Measurements from ENCODE around the gene NUTM2F.
A peak's percentile ranks its signal among the peaks of the same experiment; 100 is the strongest.
"Not testable (repeated sequence)": the region's sequence is repeated elsewhere in the genome, so short reads cannot be mapped to it uniquely, and the experiment has no call there.

Gene NUTM2F

DNA sequence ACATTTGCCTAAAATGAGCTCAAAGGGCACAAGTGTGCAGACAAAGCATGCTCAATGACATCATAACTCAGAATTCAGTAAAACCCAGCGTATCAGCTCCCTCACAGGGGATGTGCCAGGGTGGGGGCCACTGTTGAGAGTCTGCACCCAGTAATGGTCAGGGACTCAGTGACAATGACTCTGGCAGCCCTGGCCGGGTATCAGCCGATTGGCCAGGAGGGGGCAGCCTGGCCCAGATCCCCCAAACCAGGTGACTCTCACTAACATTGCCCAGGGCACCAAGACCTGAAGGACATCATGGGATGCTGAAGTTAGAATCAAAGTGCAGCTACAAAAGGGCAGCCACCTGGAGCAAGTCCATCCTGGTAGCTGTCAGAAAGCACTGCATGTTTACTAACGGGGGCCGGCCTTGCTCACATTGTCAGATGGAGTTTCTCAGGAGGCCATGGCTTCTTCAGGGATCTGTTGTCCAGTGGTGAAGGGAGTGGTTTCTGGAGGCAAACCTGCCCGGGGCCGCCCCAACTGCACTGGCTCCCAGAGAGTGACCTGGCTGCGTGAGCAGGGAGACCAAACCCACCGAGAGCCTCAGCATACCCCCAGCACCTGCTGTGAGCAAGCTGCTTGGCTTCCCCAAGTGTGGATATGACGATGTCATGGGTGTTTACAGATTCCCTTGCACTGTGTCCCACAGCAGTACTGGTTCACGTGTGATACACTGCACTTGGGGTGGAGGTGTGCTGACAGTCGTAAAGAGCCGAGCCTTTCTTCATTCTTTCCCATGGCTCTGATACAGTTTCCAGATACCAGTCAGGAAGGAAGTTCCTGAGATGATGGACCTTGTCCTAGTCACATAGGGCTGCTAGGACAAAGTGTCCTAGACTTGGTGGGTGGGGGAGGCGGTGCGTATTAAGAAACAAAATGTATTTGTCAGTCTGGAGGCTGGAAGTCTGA is 13.1 kb downstream of the NUTM2F start:
- DNase-seq: not testable (repeated sequence)

GRCh38 chr9:94303321-94303720 is 25.1 kb downstream of the NUTM2F start:
- DNase-seq: no peak

GRCh38 chr9:94302426-94302825 is 26.0 kb downstream of the NUTM2F start:
- no peak for DNase-seq

- DNase-seq: no peak
These were observed 26.9 kb downstream of the NUTM2F start for GRCh38 chr9:94301583-94301982.

- no peak for DNase-seq
These were observed 27.8 kb downstream of the NUTM2F start for GRCh38 chr9:94300470-94301301.

- no peak for DNase-seq
These were observed 29.4 kb downstream of the NUTM2F start for GRCh38 chr9:94298949-94299599.

DNA sequence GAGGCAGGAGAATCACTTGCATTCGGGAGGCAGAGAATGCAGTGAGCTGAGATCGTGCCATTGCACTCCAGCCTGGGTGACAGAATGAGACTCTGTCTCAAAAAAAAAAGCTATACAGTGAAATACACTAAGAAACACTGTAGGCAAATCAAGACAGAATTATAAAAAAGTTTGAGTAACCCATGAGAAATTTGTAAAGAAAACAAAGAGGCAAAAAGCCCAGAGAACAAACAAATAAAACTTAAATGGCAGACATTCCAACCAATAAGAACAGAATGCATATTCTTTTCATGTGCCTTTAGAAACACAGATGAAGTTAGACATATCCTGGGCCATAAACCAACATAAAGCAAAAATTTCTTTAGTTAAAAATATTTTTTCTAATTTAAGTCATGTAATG is 38.8 kb downstream of the NUTM2F start:
- DNase-seq: no peak

DNA sequence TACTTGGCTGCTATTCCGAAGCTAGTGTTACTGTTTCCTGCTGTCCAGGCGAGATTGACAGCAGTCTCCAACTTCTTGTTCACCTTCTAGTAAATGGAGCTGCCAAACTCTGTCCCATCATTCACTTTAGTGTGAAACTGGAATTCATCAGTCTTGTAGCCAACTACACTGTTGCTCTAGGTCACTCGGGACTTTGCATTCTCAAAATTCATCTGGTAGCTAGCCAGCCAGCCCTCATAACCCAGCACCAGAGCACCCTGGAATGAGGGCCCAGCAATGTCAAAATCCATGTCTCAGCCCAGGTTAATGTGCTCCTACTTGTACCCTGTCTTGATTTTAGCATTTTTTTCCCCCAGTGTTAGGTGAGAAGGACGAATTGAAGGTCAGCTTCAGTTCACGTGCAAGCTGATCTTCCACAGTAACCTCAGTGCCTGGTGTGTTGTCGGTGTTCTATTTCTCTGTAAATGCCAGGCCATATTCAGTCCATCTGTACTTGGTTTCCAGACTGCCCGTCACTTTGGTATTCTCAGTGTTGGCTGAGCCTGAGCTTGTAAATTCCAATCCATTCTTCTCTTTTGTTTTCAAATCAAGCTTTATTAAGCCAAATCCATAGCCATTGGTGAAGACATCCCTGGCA is 40.4 kb downstream of the NUTM2F start:
- no peak for DNase-seq

DNA sequence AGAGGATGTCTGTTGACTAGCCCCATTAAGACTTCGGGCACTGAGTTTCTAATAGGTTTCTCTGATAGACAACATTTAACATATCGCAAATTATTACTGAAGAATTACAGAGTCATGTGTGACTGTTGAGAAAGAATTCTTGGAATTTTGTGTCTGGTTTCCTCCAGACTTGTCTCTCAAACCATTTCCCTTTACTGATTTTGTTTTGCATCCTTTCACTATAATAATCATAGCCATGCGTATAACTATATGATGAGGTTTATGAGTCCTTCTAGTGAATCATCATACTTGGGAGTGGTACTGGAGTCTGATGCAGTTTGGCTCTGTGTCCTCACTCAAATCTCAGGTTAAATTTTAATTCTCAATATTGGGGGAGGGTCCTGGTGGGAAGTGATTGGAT is 42.3 kb downstream of the NUTM2F start:
- DNase-seq: no peak

DNA sequence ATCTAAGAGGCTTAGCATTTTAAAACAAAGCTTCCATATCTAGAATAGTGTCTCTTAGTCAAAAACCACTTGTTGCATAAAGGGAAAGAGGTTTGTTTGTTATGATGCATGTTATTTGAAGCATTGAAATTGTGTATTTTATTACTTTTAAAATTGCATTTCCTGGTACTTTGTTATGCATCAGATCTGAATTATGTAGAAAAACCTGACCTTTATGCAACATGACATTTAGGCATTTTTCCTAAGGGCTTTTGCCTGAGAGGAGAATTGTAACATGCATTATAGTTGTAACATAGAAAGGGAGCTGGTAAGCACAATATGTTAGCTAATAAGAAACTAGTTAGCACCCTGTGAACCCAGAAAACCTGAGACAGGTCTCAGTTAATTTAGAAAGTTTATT is 47.3 kb downstream of the NUTM2F start:
- DNase-seq: no peak

GRCh38 chr9:94280409-94280989 is 47.9 kb downstream of the NUTM2F start:
- no peak for DNase-seq

DNA sequence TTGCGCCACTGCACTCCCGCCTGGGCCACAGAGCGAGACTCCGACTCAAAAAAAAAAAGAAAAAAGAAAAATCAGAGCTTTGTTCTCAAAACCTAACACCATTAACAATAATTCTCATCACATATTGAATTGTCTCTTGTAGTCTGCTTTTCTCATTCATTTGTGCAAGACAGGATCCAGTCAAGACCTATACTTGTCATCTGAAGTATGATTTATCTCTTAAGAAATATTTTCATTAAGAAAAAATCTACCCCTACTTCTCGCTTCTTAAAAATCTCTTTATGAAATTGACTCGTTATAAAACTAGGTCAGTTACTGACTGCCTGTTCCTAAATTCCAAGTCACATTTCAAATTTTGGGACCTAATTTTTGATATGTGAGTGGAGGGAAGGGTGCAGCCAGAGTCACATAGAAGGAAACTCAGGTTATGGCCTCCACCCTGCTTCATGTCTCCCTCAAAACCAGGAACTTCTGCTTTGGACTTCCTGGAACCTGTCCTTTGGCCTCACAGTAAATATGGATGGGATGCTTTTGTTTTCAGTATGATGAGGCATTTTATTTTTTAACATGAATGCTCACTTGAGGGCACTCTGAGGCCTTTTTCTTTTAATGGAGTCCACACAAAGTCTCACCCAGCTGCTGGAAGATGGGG is 50.4 kb downstream of the NUTM2F start:
- DNase-seq: no peak

GRCh38 chr9:94277029-94277428 is 51.4 kb downstream of the NUTM2F start:
- not testable (repeated sequence) for DNase-seq

DNA sequence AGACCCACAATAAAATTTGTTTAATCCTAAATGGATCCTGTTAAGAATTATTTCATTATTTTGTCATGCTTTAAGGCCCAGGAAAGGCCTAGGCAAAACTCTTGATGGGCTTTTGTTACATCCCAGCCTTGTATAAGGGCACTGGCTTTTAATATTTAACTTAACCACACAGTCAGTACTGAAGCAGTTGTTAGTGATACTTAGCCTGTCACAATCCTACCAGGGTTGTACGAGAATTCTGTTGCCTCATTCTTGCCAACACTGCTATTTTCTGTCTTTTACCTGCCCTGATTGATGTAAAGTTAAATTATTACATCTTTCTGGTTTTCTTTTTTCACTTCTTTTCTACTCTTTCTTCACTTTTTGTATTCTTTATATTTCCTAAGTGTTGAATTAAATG is 58.4 kb downstream of the NUTM2F start:
- no peak for DNase-seq

GRCh38 chr9:94269264-94269663 is 59.2 kb downstream of the NUTM2F start:
- peak; percentile 28 for DNase-seq

Measured in NCI-H524 treated with DMSO at 0.1 percent for 48 hours (cell line).